ENCODE measurements around the gene BRD7. TPM values are rescaled to one million over a fixed set of nuclear protein-coding genes. Genes with fewer than 3 reads are reported as not detected.

The BRD7 gene
- total RNA-seq, 1 experiment from 2014 or later, result 66.0 TPM

- H3K4me3 ChIP-seq (ENCODE audit: low read length), result no peak overlapping the region
- H3K4me2 ChIP-seq (ENCODE audit: low read depth, low read length, poor library complexity, severe bottlenecking), result peak overlapping the region; percentile 8
- no peaks in the 10 kb centered on the region for H3K9me2 ChIP-seq (replicated peaks; ENCODE audit: insufficient read depth, low read length)
- no peaks in the 10 kb centered on the region for H3K9me3 ChIP-seq (ENCODE audit: low read length)
- H2AFZ ChIP-seq (ENCODE audit: low read length), result no peak overlapping the region
- peaks cover 90% of the 10 kb centered on the region for H3K79me2 ChIP-seq (ENCODE audit: low read length)
- peaks cover 74% of the 10 kb centered on the region for H3K4me1 ChIP-seq (ENCODE audit: low read length)
- no peak for DNase-seq
- peaks cover 3% of the 10 kb centered on the region; the same call in 1 of the 2 replicates for H4K20me1 ChIP-seq (ENCODE audit: insufficient read depth, low read depth, low read length)
- H3K27ac ChIP-seq (ENCODE audit: low read length), result peak overlapping the region; percentile 55
- H3K27me3 ChIP-seq (ENCODE audit: low read length), result no peaks in the 10 kb centered on the region
- peaks cover 9% of the 10 kb centered on the region; the same call in 1 of the 2 replicates for H3K36me3 ChIP-seq (ENCODE audit: insufficient read depth, low read length)
- no peak overlapping the region for H3K9ac ChIP-seq (ENCODE audit: low read length)
Measured at GRCh38 chr16:50279504-50279865, 89.3 kb downstream of the BRD7 start.

GRCh38 chr16:50278251-50278650, 90.5 kb downstream of the BRD7 start:
- DNase-seq, result no peak
- H3K4me1 ChIP-seq (ENCODE audit: low read length), result peaks cover 71% of the 10 kb centered on the region
- H3K9ac ChIP-seq (ENCODE audit: low read length), result no peak overlapping the region
- H3K4me2 ChIP-seq (ENCODE audit: low read depth, low read length, poor library complexity, severe bottlenecking), result no peak overlapping the region
- no peak overlapping the region for H3K27ac ChIP-seq (ENCODE audit: low read length)
- peaks cover 9% of the 10 kb centered on the region; the same call in 1 of the 2 replicates for H3K36me3 ChIP-seq (ENCODE audit: insufficient read depth, low read length)
- peaks cover 3% of the 10 kb centered on the region; the same call in 1 of the 2 replicates for H4K20me1 ChIP-seq (ENCODE audit: insufficient read depth, low read depth, low read length)
- peaks cover 79% of the 10 kb centered on the region for H3K79me2 ChIP-seq (ENCODE audit: low read length)
- no peak overlapping the region for H2AFZ ChIP-seq (ENCODE audit: low read length)
- H3K9me3 ChIP-seq (ENCODE audit: low read length), result no peaks in the 10 kb centered on the region
- H3K4me3 ChIP-seq (ENCODE audit: low read length), result no peak overlapping the region
- H3K27me3 ChIP-seq (ENCODE audit: low read length), result no peaks in the 10 kb centered on the region
- H3K9me2 ChIP-seq (replicated peaks; ENCODE audit: insufficient read depth, low read length), result no peaks in the 10 kb centered on the region

DNA sequence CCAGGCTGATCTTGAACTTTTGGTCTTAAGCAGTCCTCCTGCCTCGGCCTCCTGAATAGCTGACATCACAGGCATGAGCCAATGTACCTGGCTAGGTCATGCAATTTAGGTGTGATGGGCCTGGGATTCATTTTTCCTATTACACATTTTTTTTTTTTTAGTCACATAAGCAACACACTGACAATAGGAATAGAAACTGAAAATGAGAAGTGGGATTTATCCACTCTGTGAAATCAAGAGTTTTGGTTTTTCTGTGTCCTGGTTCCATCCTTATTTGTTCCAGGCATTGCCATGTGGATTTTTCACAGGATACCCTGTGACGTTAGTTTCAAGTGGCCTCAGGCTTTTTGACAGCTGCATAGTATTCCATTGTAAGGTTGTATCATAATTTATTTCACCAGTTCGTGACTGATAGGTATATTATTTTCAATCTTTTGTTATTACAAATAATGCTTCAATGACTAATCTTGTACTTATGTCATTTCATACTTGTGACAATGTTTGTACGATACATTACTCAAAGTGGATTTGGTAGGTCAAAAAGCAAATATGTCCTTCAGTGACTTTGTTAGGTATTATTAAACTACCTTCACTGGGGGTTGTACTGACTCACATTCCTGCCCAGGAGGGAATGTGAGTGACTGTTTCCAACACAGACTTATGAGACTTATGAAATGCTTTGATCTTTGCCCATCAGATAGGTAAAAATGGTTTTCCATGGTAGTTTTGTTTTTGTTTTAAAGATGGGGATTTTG, 91.8 kb downstream of the BRD7 start:
- Histone ChIP-seq H3K27me3 (ENCODE audit: low read length) (no peaks in the 10 kb centered on the region), H3K4me1 (ENCODE audit: low read length) (peaks cover 65% of the 10 kb centered on the region), H3K9ac (ENCODE audit: low read length) (no peak overlapping the region), H3K9me2 (replicated peaks; ENCODE audit: insufficient read depth, low read length) (no peaks in the 10 kb centered on the region), H3K4me3 (ENCODE audit: low read length) (no peak overlapping the region), H2AFZ (ENCODE audit: low read length) (no peak overlapping the region), H4K20me1 (ENCODE audit: insufficient read depth, low read depth, low read length) (peaks cover 3% of the 10 kb centered on the region; the same call in 1 of the 2 replicates), H3K36me3 (ENCODE audit: insufficient read depth, low read length) (peaks cover 9% of the 10 kb centered on the region; the same call in 1 of the 2 replicates), H3K79me2 (ENCODE audit: low read length) (peaks cover 66% of the 10 kb centered on the region), H3K4me2 (ENCODE audit: low read depth, low read length, poor library complexity, severe bottlenecking) (no peak overlapping the region), H3K27ac (ENCODE audit: low read length) (0 out of 2 replicates have a peak overlapping the region, but pooled peaks have one; percentile 24), H3K9me3 (ENCODE audit: low read length) (no peaks in the 10 kb centered on the region)
- DNase-seq, result no peak

DNA sequence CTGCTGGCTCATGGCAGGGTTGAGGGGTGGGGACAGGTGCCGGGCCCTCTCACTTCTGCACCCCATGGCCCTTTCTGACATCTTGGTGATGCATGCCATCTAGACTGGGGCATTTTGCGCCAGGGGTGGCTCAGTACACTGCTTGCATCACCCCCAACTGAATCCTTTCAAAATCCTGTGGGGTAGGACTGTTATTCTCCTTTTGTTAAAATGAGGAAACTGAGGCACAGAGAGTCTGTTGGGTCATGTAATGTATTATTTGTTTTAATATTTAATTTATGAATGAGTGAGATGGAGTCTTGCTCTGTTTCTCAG, 92.5 kb downstream of the BRD7 start:
- no peak overlapping the region for H3K4me2 ChIP-seq (ENCODE audit: low read depth, low read length, poor library complexity, severe bottlenecking)
- no peaks in the 10 kb centered on the region for H3K9me2 ChIP-seq (replicated peaks; ENCODE audit: insufficient read depth, low read length)
- H3K36me3 ChIP-seq (ENCODE audit: insufficient read depth, low read length), result peaks cover 9% of the 10 kb centered on the region; the same call in 1 of the 2 replicates
- 0 out of 2 replicates have a peak overlapping the region, but pooled peaks have one; percentile 24 for H3K27ac ChIP-seq (ENCODE audit: low read length)
- no peaks in the 10 kb centered on the region for H3K9me3 ChIP-seq (ENCODE audit: low read length)
- peaks cover 62% of the 10 kb centered on the region for H3K79me2 ChIP-seq (ENCODE audit: low read length)
- DNase-seq, result no peak
- no peak overlapping the region for H2AFZ ChIP-seq (ENCODE audit: low read length)
- H3K4me3 ChIP-seq (ENCODE audit: low read length), result no peak overlapping the region
- H3K4me1 ChIP-seq (ENCODE audit: low read length), result peaks cover 58% of the 10 kb centered on the region
- H3K27me3 ChIP-seq (ENCODE audit: low read length), result no peaks in the 10 kb centered on the region
- H4K20me1 ChIP-seq (ENCODE audit: insufficient read depth, low read depth, low read length), result peaks cover 3% of the 10 kb centered on the region; the same call in 1 of the 2 replicates
- H3K9ac ChIP-seq (ENCODE audit: low read length), result no peak overlapping the region

DNA sequence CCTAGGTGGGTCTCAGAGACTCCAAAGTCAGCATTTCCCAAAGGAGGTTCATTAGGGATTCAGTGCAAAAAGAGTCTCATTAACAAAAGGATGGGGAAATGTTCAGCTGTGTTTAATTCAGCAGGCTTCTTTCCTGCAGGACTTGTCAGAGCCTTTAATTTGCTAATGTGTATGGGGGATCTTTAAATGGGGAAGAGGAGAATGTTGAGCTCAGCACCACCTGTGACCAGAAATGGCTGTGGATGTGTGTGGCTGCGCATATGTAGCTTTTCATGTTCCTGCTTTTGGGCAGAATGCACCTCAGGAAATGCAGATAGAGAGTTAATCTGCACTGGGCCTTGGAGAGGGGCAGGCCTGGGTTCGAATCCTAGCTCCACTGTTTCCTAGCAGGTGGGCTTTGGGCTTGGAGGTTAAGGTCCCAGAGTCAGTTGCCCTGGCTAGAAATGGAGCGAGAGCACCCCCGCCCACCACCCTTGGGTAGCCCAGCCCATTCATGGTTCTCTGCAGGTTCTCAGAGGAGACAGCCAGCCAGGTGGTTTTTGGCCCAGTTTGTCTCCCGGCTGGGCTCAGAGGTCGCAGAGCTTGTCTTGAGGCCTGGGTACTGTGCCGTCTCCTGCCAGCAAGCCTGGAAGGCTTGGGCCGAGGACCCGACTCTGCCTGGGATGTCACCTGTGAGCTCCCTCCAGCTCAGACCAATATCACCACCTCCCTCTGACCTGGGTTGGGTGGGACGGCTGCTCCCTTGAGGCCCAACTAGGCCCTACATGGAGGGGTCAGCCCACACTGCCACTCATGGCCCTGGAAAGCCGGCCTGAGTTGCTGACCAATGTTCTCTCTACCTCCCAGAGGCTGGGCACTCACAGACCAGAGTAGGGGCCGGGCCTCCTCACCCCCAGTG, 93.1 kb downstream of the BRD7 start:
- H4K20me1 ChIP-seq (ENCODE audit: insufficient read depth, low read depth, low read length), result peaks cover 3% of the 10 kb centered on the region; the same call in 1 of the 2 replicates
- H3K27me3 ChIP-seq (ENCODE audit: low read length), result no peaks in the 10 kb centered on the region
- H3K4me2 ChIP-seq (ENCODE audit: low read depth, low read length, poor library complexity, severe bottlenecking), result peak overlapping the region; percentile 89
- peaks cover 9% of the 10 kb centered on the region; the same call in 1 of the 2 replicates for H3K36me3 ChIP-seq (ENCODE audit: insufficient read depth, low read length)
- H3K9ac ChIP-seq (ENCODE audit: low read length), result peak overlapping the region; percentile 94
- peak overlapping the region; percentile 83 for H3K27ac ChIP-seq (ENCODE audit: low read length)
- H3K4me1 ChIP-seq (ENCODE audit: low read length), result peaks cover 52% of the 10 kb centered on the region
- H3K9me3 ChIP-seq (ENCODE audit: low read length), result no peaks in the 10 kb centered on the region
- peak overlapping the region; percentile 73 for H3K4me3 ChIP-seq (ENCODE audit: low read length)
- no peak for DNase-seq
- no peaks in the 10 kb centered on the region for H3K9me2 ChIP-seq (replicated peaks; ENCODE audit: insufficient read depth, low read length)
- peaks cover 56% of the 10 kb centered on the region for H3K79me2 ChIP-seq (ENCODE audit: low read length)
- H2AFZ ChIP-seq (ENCODE audit: low read length), result no peak overlapping the region

- Histone ChIP-seq H4K20me1 (ENCODE audit: insufficient read depth, low read depth, low read length) (peaks cover 3% of the 10 kb centered on the region; the same call in 1 of the 2 replicates), H3K4me2 (ENCODE audit: low read depth, low read length, poor library complexity, severe bottlenecking) (peak overlapping the region; percentile 89), H3K4me1 (ENCODE audit: low read length) (peaks cover 48% of the 10 kb centered on the region), H3K9ac (ENCODE audit: low read length) (peak overlapping the region; percentile 94), H3K79me2 (ENCODE audit: low read length) (peaks cover 50% of the 10 kb centered on the region), H3K9me3 (ENCODE audit: low read length) (no peaks in the 10 kb centered on the region), H3K27ac (ENCODE audit: low read length) (peak overlapping the region; percentile 83), H3K9me2 (replicated peaks; ENCODE audit: insufficient read depth, low read length) (no peaks in the 10 kb centered on the region), H3K27me3 (ENCODE audit: low read length) (no peaks in the 10 kb centered on the region), H3K36me3 (ENCODE audit: insufficient read depth, low read length) (peaks cover 9% of the 10 kb centered on the region; the same call in 1 of the 2 replicates), H2AFZ (ENCODE audit: low read length) (no peak overlapping the region), H3K4me3 (ENCODE audit: low read length) (peak overlapping the region; percentile 73)
- no peak for DNase-seq
Measured at GRCh38 chr16:50275098-50275415, 93.7 kb downstream of the BRD7 start.

DNA sequence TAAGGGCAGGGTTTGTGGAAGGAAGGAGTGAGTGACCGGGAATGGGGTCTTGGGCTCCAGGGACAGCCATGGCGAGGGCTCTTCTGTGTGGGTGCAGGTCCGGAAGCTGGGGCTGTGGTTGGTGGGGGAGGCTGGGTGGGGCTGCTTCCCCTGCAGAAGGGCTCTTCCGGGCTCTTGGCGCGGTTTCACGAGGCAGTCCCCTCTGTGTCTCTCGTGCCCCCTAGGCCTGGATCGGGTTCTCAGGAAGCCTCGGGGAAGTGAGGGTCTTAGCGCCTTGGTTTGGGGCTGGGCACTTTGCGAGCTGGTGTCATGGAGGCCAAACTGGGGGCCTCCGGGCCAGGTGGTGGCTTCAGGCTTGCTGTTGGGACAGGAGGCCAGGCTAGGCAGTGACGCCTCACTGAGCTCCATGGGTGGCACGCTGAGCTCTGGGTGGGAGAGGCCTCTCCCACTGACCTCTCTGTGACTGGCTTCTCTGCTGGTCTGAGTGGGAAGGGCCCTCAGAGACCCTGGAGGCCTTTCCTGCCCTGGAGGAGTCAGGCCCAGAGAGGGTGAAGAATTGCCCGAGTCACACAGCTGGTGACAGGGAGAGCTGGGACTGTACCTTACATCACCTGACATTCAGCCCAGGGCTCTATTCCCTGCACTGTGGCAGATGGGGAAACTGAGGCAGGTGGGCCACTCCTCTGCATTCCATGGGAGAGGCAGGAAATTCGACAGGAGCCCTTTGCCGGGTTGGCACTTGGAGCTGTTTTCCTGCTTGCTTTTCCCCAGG, 94.3 kb downstream of the BRD7 start:
- peak overlapping the region; percentile 94 for H3K9ac ChIP-seq (ENCODE audit: low read length)
- peak overlapping the region; percentile 83 for H3K27ac ChIP-seq (ENCODE audit: low read length)
- peaks cover 9% of the 10 kb centered on the region; the same call in 1 of the 2 replicates for H3K36me3 ChIP-seq (ENCODE audit: insufficient read depth, low read length)
- H3K9me2 ChIP-seq (replicated peaks; ENCODE audit: insufficient read depth, low read length), result no peaks in the 10 kb centered on the region
- H3K4me1 ChIP-seq (ENCODE audit: low read length), result peaks cover 43% of the 10 kb centered on the region
- peak overlapping the region; percentile 73 for H3K4me3 ChIP-seq (ENCODE audit: low read length)
- H3K27me3 ChIP-seq (ENCODE audit: low read length), result no peaks in the 10 kb centered on the region
- peak overlapping the region; percentile 89 for H3K4me2 ChIP-seq (ENCODE audit: low read depth, low read length, poor library complexity, severe bottlenecking)
- no peaks in the 10 kb centered on the region for H3K9me3 ChIP-seq (ENCODE audit: low read length)
- peaks cover 3% of the 10 kb centered on the region; the same call in 1 of the 2 replicates for H4K20me1 ChIP-seq (ENCODE audit: insufficient read depth, low read depth, low read length)
- peaks cover 44% of the 10 kb centered on the region for H3K79me2 ChIP-seq (ENCODE audit: low read length)
- no peak overlapping the region; the same call in 1 of the 2 replicates for H2AFZ ChIP-seq (ENCODE audit: low read length)
- DNase-seq, result peak; percentile 73
